Fibroblast of villous mesenchyme (primary cell): ENCODE results near the gene HOXA1. TPM values are rescaled to one million over a fixed set of nuclear protein-coding genes. Genes with fewer than 3 reads are reported as not detected.

Experiments used
- DNase-seq: peaks from one replicate; pipeline ENCODE4 v3.0.0-alpha.2; 2010; ENCODE audit warnings: low read depth
- H3K4me3 ChIP-seq: 2 replicates; pipeline ENCODE4 v1.5.1; 2011; ENCODE audit warnings: low read depth, mild to moderate bottlenecking, low read length
- CTCF ChIP-seq: IDR thresholded peaks from 2 replicates; pipeline ENCODE4 v1.5.1; 2012; ENCODE audit warnings: low read depth, mild to moderate bottlenecking, low read length; ENCODE audit not compliant: insufficient read depth
- total RNA-seq: library from RNA; depleted of rRNA; stranded (reverse); fragments of >200 nt; gene quantifications from 2 replicates; pipeline ENCODE4 v1.2.3, GENCODE V29; 2012

The HOXA1 gene
- total RNA-seq, 1 donor = 0.43 TPM

DNA sequence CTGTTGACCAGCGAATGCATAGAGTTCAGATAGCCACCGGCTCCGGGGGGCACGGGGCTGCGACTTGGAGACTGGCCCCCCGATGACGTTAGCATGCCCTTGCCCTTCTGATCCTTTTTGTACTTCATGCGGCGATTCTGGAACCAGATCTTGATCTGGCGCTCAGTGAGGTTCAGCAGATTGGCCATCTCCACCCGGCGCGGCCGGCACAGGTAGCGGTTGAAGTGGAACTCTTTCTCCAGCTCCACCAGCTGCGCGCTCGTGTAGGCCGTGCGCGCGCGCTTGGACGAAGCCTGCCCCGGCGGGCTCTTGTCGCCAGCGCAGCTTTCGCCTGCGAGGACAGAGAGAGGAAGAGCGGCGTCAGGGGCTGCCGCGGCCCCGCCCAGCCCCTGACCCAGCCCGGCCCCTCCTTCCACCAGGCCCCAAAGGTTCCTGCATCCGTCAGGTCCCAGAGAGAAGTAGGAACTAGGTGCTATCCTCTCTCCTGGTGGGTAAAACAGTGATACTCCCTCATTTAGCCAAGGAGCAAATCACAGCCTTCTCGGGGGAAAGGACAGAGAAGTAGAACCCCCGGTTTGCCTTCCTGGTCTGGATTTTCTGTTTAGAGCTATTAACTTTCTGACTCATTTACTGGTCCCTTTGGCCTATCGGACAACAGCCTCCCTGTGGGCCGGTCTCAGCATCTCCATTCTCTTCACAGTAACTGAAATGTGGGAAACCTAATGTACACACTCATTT is 12.8 kb upstream of the HOXA1 start:
- no peak for DNase-seq
- no peak overlapping the region for H3K4me3 ChIP-seq
- no peak for TF ChIP-seq CTCF

GRCh38 chr7:27107391-27108381 is 11.9 kb upstream of the HOXA1 start:
- no peak for DNase-seq
- H3K4me3 ChIP-seq = no peak overlapping the region
- no peak for TF ChIP-seq CTCF

GRCh38 chr7:27106901-27107240 is 11.1 kb upstream of the HOXA1 start:
- H3K4me3 ChIP-seq = no peak overlapping the region
- no peak for DNase-seq
- no peak for TF ChIP-seq CTCF

DNA sequence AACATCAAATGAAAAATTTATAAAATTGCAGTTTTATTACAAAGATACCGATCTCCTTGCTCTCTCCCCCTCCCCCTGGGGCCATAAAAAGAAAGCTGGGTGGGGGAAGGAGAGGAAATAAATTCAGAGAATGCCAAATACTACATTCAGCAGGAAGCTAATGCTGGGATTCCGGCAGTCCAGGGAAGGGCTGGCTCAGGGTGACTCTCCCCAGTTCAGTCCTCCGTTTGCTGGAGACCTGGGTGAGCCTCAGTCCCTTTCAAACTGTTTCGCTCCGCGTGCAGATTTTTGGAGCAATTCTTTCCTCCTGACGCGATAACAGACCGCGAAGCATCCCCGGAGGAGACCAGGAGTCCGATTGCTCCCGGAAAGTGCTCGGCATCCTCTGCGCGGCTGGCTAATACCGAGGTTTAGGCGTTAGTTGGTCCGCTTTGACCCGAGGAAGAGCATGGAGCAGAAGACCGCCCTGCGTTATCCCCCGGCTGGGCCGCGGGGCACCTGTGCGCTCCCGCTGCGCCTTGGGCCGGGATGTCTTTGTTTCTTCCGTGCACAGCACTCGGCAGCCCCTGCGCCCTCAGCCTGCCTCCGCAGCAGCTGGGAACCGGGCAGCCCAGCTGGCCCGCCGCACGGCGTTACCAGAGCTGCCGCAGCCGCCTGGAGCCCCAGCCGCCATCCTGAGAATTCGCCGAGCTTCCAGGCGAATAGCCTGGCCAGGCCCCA is 10.5 kb upstream of the HOXA1 start:
- no peak for TF ChIP-seq CTCF
- DNase-seq = no peak
- no peak overlapping the region for H3K4me3 ChIP-seq

GRCh38 chr7:27105301-27106031 is 9.7 kb upstream of the HOXA1 start:
- TF ChIP-seq CTCF = no peak
- no peak overlapping the region for H3K4me3 ChIP-seq
- DNase-seq = no peak
